SU-DHL-6 (cell line): Measurements from ENCODE around the gene MMP24OS.

Experiments used
- CTCF ChIP-seq: fragments of 200-600 bp; sonication (generic); IDR thresholded peaks from one replicate; pipeline ENCODE4 v1.5.1; 2017; ENCODE audit warnings: antibody characterized with exemption, mild to moderate bottlenecking, low read length, moderate library complexity; ENCODE audit not compliant: insufficient read depth, poor library complexity, severe bottlenecking
- EZH2phosphoT487 ChIP-seq: fragments of 200-600 bp; sonication (generic), shearing (Covaris generic); conservative IDR thresholded peaks from 2 replicates; pipeline ENCODE4 v1.6.1; 2018; ENCODE audit warnings: mild to moderate bottlenecking, antibody characterized with exemption, low read length, moderate library complexity, mixed read lengths

DNA sequence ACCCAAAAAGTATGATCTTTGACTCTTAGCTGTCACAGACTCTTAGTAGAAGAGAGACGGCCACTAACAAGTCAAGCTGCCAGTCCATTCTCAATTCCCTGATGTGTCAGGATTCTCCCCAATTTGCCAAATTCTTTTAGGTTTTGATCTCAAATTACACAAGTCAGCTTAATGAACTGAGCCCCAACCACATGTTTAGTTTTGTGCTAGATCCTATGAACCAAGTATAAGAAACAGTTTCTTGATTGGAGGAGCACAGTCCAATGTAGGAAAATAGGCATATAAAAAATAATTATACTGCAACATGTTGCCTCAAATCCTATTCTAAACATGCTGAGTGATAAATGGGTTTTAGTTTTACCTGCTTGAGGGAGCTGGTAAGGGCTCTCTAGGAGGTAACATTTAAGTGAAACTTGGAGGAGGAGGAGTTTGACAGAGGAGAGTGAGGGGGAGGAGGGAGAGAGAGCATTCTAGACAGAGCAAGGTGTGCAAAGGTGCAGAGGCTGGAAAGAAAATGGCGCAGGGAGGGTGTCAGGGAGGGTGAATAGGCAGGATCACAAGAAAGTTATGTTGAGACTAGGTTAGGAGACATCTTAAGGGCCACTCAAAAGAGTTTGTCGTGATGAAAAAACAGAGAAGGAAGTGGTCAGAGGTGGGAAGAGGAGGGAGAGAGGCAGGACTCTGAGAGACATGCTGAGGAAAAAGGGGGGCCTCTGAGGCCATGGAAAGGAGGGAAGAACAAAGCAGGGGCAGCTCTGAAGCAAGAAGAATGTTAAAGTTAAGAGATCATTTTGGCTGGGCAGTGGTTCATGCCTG lies 37.1 kb upstream of the MMP24OS start:
- TF ChIP-seq CTCF (no peak), EZH2phosphoT487 (no peak)
